Bronchial epithelial cell (primary cell): ENCODE measurements around the gene PEF1. TPM values are rescaled to one million over a fixed set of nuclear protein-coding genes. Genes with fewer than 3 reads are reported as not detected.

Experiments used
- DNase-seq: peaks from one replicate; pipeline ENCODE4 v3.0.0-alpha.2; 2010; ENCODE audit warnings: low read depth
- FAIRE-seq: peaks from 2 replicates; lab custom pipeline; 2011; peaks lifted over from hg19 to GRCh38; lab: Jason Lieb, UNC
- H3K27me3 ChIP-seq: 2 replicates; pipeline ENCODE4 v1.5.1; 2011; ENCODE audit warnings: low read length; ENCODE audit not compliant: control insufficient read depth, insufficient read depth
- H3K36me3 ChIP-seq: 2 replicates; pipeline ENCODE4 v1.5.1; 2011; ENCODE audit warnings: low read length; ENCODE audit not compliant: control insufficient read depth, insufficient read depth
- H3K4me3 ChIP-seq: 2 replicates; pipeline ENCODE4 v1.5.1; 2011; ENCODE audit warnings: mild to moderate bottlenecking, low read depth, low read length, control low read depth
- CTCF ChIP-seq: IDR thresholded peaks from 2 replicates; pipeline ENCODE4 v1.5.1; 2011; ENCODE audit warnings: mild to moderate bottlenecking, moderate library complexity, low read length, control low read depth, inconsistent platforms; ENCODE audit not compliant: insufficient read depth, severe bottlenecking
- total RNA-seq: library from RNA; depleted of rRNA; stranded (reverse); fragments of >200 nt; gene quantifications from 2 replicates; pipeline ENCODE4 v1.2.1, GENCODE V29; 2014

The PEF1 gene
- total RNA-seq, 1 donor from 2014 or later = 67.4 TPM

- FAIRE-seq (no peak), DNase-seq (no peak)
- Histone ChIP-seq H3K4me3 (no peak overlapping the region), H3K27me3 (no peaks in the 10 kb centered on the region), H3K36me3 (no peaks in the 10 kb centered on the region)
- no peak for TF ChIP-seq CTCF
These were observed 48.6 kb downstream of the PEF1 start for GRCh38 chr1:31595836-31596736.

DNA sequence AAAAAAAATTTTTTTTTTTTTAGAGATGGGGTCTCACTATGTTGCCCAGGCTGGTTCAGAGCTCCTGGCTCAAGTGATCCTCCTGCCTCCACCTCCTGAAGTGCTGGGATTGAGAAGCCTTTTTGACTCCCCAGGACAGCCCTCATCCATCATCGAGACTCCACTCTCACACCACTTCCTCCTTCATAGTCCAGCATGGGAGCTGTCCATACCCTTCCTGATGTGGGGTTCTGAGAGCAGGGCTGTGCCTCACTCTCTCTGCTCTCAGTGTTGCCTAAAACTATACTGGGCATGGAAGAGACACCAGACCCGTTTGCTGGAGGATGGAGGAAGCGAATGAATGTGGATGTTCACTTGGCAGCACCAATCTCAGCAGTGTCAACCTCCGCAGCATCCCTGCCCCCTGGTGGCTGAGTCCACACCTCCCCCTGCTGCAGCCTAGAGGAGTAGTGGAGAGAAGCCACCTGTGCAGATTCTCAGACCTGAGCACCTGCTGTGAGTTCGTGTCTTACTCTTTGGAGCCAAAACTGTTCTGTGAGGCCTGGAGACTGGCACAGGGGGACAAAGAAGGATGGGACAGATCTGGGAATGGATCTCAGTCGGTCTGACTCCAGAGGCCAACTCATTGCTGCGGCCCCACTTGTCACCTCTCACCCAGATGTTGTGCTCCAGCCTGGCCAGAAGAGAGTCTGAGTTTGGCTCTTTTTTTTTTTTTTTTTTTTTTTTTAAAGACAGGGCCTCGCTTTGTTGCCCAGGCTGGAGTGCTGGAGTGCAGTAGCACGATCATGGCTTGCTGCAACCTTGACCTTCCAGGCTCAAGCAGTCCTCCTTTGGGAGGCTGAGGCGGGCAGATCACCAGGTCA, 50.7 kb downstream of the PEF1 start:
- peak; percentile 67 for DNase-seq
- no peaks in the 10 kb centered on the region for H3K36me3 ChIP-seq
- TF ChIP-seq CTCF = peak; percentile 98
- H3K27me3 ChIP-seq = no peaks in the 10 kb centered on the region
- no peak overlapping the region for H3K4me3 ChIP-seq
- FAIRE-seq = no peak

DNA sequence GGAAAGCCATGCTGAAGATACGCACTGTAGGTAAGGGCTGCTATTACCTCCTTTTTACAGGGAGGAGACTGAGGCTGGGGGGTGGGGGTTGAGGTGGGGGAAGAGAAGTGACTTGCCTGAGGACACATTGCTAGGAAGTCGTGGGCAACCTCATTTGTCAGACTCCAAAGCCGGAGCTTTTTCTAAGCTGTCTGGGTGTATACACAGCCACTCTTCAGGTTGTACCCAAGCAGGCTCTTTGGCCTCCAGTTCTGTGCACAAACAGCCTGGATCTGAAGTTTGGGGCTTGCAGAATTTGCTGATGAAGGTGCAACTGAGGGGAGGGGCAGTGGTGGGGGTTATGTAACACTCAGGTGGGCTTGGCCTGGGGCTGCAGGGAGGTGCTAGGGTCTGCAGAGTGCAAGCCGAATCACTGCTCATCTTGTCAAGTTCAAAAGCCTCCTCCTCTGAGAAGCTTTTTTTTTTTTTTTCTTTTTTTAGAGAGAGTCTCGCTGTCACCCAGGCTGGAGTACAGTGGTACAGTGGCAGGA, 51.5 kb downstream of the PEF1 start:
- Histone ChIP-seq H3K4me3 (no peak overlapping the region), H3K36me3 (no peaks in the 10 kb centered on the region), H3K27me3 (no peaks in the 10 kb centered on the region)
- TF ChIP-seq CTCF = no peak
- no peak for DNase-seq
- no peak for FAIRE-seq

DNA sequence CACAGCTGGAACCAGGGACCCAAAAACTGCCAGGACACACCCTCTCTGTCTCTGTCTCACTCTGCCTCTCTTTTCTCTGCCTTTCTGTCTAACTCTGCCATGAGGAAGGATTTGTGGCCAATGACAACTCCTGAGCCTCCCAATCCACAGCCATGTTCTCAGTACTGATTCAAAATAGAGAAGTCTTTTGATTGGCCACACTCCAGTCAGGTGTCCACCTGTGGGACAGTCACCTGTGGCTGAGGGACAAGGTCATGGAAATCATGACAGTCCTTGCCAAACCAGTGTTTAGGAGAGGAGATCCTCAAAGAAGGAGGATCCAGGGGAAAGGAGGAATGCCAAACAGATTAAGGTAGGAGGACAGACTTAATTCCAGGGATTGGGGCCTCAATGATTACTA, 52.5 kb downstream of the PEF1 start:
- no peak for TF ChIP-seq CTCF

GRCh38 chr1:31591425-31592093, 53.1 kb downstream of the PEF1 start:
- no peaks in the 10 kb centered on the region for H3K36me3 ChIP-seq
- H3K4me3 ChIP-seq = no peak overlapping the region
- no peak for FAIRE-seq
- no peak for TF ChIP-seq CTCF
- no peaks in the 10 kb centered on the region for H3K27me3 ChIP-seq
- peak; percentile 82 for DNase-seq

More for the DNA sequence above, 52.5 kb downstream of the PEF1 start:
- H3K36me3 ChIP-seq = no peaks in the 10 kb centered on the region
- no peak for FAIRE-seq
- no peaks in the 10 kb centered on the region for H3K27me3 ChIP-seq
- DNase-seq = no peak
- H3K4me3 ChIP-seq = no peak overlapping the region
